GM12878 (cell line): ENCODE data around the gene CELF2. TPM values are rescaled to one million over a fixed set of nuclear protein-coding genes. Genes with fewer than 3 reads are reported as not detected.

Experiments used
- ATF3 ChIP-seq: IDR thresholded peaks from 2 replicates; pipeline ENCODE4 v1.6.1; 2011; ENCODE audit warnings: low read depth, mild to moderate bottlenecking, low read length, moderate library complexity, borderline replicate concordance; ENCODE audit errors: extremely low read depth
- CHD4 ChIP-seq: fragments of 200-600 bp; sonication (generic); IDR thresholded peaks from 2 replicates; pipeline ENCODE4 v1.6.1; 2016; ENCODE audit warnings: mild to moderate bottlenecking
- CREB1 ChIP-seq: IDR thresholded peaks from 2 replicates; pipeline ENCODE4 v1.6.1; 2012; ENCODE audit warnings: low read depth, mild to moderate bottlenecking, inconsistent platforms
- HCFC1 ChIP-seq: fragments of 150-350 bp; IDR thresholded peaks from 2 replicates; pipeline ENCODE4 v1.6.1; 2014; ENCODE audit warnings: low read length
- IKZF1 ChIP-seq: fragments of 450-650 bp; conservative IDR thresholded peaks from 2 replicates; pipeline ENCODE4 v1.6.1; 2017; ENCODE audit warnings: antibody characterized with exemption, mild to moderate bottlenecking
- LARP7 ChIP-seq: fragments of 450-650 bp; IDR thresholded peaks from 2 replicates; pipeline ENCODE4 v1.6.1; 2017; ENCODE audit warnings: mild to moderate bottlenecking
- NFXL1 ChIP-seq: fragments of 450-650 bp; IDR thresholded peaks from 2 replicates; pipeline ENCODE4 v1.6.1; 2017; ENCODE audit warnings: antibody characterized with exemption, mild to moderate bottlenecking, borderline replicate concordance
- NR2C1 ChIP-seq: fragments of 450-650 bp; IDR thresholded peaks from 2 replicates; pipeline ENCODE4 v1.6.1; 2017; ENCODE audit warnings: antibody characterized with exemption, mild to moderate bottlenecking, moderate library complexity
- RELB ChIP-seq: fragments of 450-650 bp; IDR thresholded peaks from 2 replicates; pipeline ENCODE4 v1.6.1; 2017; ENCODE audit warnings: low read depth, mild to moderate bottlenecking, moderate library complexity
- SIN3A ChIP-seq: IDR thresholded peaks from 2 replicates; pipeline ENCODE4 v1.6.1; 2012; ENCODE audit warnings: low read depth, low read length, improper control_type of control experiment
- SMAD1 ChIP-seq: fragments of 450-650 bp; IDR thresholded peaks from 2 replicates; pipeline ENCODE4 v1.6.1; 2018; ENCODE audit warnings: mild to moderate bottlenecking, low read depth; ENCODE audit not compliant: partially characterized antibody
- SRF ChIP-seq, 2 experiments: IDR thresholded peaks; 2 replicates each; pipeline ENCODE4 v1.6.1; 2011; ENCODE audit warnings: low read depth in 2 of 2, low read length in 2 of 2, mild to moderate bottlenecking in 1 of 2, moderate library complexity in 1 of 2
- SUPT20H ChIP-seq: IDR thresholded peaks from 2 replicates; pipeline ENCODE4 v1.6.1; 2011; ENCODE audit warnings: low read depth, mild to moderate bottlenecking, low read length, moderate library complexity, borderline replicate concordance; ENCODE audit not compliant: control insufficient read depth
- polyA plus RNA-seq, 11 experiments: library from polyadenylated mRNA; depleted of rRNA in 4 of 11; unstranded in 6 of 11; stranded (reverse) in 5 of 11; fragments of >200 nt; fragmentation: Nextera tagmentation in 4 of 11; fragmentation: Illumina TruSeq in 1 of 11; extraction: Ambion mirVana in 4 of 11; extraction: Trizol in 1 of 11; gene quantifications; 1 replicate in 1 of 11; 2 replicates in 10 of 11; pipeline versions ENCODE4 v1.2.1 to v1.2.3, GENCODE V29; 2011 to 2016; ENCODE audit warnings: inconsistent platforms in 2 of 11, missing spikeins in 2 of 11, low read depth in 1 of 11
- total RNA-seq, 4 experiments: library from RNA; depleted of rRNA in 3 of 4; stranded (reverse); fragments of >200 nt in 3 of 4; fragmentation: Illumina TruSeq in 1 of 4; extraction: Trizol in 1 of 4; gene quantifications; 2 replicates each; pipeline versions ENCODE4 v1.2.1 to v1.2.3, GENCODE V29; 2013 to 2021
- TF ChIP-seq, protein P1 (sequence below): fragments of 150-350 bp; IDR thresholded peaks from 2 replicates; pipeline ENCODE4 v1.6.1; 2016; ENCODE audit warnings: low read depth, low read length

CELF2 gene
- total and polyA plus RNA-seq, 10 of the 15 experiments (the other 5 are each of a cell fraction or from before 2014, with no cell fraction given), result 20.8 to 129 (median 86.3) TPM

- no peak for TF ChIP-seq SUPT20H
- no peak for TF ChIP-seq SIN3A
- TF ChIP-seq RELB, result no peak
- TF ChIP-seq CREB1, result no peak
- no peak for TF ChIP-seq NFXL1
- TF ChIP-seq HCFC1, result no peak
- TF ChIP-seq LARP7, result no peak
- no peak for TF ChIP-seq SRF (IDR thresholded peaks at IDR 0.05; ENCODE audit: low read depth in 2 of 2, low read length in 2 of 2)
- TF ChIP-seq CHD4, result no peak
- no peak for TF ChIP-seq NR2C1
- TF ChIP-seq SMAD1, result no peak
- TF ChIP-seq ATF3, result no peak
- TF ChIP-seq IKZF1, result no peak
- TF ChIP-seq, protein P1, sequence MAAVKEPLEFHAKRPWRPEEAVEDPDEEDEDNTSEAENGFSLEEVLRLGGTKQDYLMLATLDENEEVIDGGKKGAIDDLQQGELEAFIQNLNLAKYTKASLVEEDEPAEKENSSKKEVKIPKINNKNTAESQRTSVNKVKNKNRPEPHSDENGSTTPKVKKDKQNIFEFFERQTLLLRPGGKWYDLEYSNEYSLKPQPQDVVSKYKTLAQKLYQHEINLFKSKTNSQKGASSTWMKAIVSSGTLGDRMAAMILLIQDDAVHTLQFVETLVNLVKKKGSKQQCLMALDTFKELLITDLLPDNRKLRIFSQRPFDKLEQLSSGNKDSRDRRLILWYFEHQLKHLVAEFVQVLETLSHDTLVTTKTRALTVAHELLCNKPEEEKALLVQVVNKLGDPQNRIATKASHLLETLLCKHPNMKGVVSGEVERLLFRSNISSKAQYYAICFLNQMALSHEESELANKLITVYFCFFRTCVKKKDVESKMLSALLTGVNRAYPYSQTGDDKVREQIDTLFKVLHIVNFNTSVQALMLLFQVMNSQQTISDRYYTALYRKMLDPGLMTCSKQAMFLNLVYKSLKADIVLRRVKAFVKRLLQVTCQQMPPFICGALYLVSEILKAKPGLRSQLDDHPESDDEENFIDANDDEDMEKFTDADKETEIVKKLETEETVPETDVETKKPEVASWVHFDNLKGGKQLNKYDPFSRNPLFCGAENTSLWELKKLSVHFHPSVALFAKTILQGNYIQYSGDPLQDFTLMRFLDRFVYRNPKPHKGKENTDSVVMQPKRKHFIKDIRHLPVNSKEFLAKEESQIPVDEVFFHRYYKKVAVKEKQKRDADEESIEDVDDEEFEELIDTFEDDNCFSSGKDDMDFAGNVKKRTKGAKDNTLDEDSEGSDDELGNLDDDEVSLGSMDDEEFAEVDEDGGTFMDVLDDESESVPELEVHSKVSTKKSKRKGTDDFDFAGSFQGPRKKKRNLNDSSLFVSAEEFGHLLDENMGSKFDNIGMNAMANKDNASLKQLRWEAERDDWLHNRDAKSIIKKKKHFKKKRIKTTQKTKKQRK, result no peak
- TF ChIP-seq, all 136 proteins: peak for 0
Measured at GRCh38 chr10:11076221-11076620, 58.5 kb downstream of the CELF2 start (continued).
